Measurements from ENCODE around the gene CRADD. TPM values are rescaled to one million over a fixed set of nuclear protein-coding genes. Genes with fewer than 3 reads are reported as not detected.
"Not testable (repeated sequence)": the region's sequence is repeated elsewhere in the genome, so short reads cannot be mapped to it uniquely, and the experiment has no call there.

CRADD gene
- total RNA-seq, 6 donors from 2014 or later, result 13.7 to 40.7 (median 29.0) TPM

DNA sequence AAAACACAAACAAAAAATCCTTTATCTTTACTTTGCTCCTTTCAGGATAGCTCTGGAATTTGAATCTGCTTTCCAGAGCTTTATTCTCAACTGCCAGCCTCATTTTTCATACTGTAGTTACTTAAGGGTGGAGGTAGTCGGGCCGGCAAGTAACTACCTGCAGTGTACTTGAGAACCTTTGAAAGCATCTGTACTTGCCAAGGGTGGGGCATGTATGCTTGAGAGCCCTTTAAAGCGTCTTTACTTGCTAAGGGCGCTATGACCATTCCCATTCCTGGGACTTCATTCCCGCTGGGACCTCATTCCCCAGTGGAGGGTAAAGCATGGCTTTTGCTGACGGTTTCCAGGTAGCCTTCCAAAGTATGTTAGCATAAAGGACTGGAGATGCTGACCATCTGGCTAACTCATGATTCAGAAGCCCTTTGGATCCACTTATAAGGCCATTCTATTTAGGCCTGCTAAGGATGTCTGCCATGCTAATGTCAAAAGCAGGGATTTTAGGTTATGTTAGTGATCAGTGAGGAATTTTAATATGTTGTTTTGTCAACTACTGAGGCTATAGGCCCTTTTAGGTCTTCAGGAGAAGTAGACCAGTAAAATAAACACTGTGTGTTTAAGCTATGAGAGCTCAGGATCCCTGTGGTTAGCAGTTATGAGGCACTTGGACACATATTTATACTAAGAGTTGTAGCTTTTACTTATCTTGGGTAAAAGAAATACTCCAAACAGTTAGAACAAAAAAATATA lies 74.9 kb downstream of the CRADD start:
- Histone ChIP-seq H3K9me3 (peaks cover 0 to 5% (median 0%) of the 10 kb centered on the region in 4 donors), H3K4me3 (no peak overlapping the region), H3K27ac (peak overlapping the region; percentile 53 to 75 (median 64)), H3K27me3 (no peaks in the 10 kb centered on the region), H3K36me3 (no peaks in the 10 kb centered on the region), H3K4me1 (peaks cover 17 to 32% (median 24%) of the 10 kb centered on the region in 4 donors)
- DNase-seq (peak in 1 of 2 donors; percentile 70), ATAC-seq (ENCODE audit: low FRiP score in 2 of 2) (peak; percentile 63 to 88)
- 75 to 76% methylated on average over 6 of the region's 6 CpGs for WGBS, 2 donors
- TF ChIP-seq, protein P1, sequence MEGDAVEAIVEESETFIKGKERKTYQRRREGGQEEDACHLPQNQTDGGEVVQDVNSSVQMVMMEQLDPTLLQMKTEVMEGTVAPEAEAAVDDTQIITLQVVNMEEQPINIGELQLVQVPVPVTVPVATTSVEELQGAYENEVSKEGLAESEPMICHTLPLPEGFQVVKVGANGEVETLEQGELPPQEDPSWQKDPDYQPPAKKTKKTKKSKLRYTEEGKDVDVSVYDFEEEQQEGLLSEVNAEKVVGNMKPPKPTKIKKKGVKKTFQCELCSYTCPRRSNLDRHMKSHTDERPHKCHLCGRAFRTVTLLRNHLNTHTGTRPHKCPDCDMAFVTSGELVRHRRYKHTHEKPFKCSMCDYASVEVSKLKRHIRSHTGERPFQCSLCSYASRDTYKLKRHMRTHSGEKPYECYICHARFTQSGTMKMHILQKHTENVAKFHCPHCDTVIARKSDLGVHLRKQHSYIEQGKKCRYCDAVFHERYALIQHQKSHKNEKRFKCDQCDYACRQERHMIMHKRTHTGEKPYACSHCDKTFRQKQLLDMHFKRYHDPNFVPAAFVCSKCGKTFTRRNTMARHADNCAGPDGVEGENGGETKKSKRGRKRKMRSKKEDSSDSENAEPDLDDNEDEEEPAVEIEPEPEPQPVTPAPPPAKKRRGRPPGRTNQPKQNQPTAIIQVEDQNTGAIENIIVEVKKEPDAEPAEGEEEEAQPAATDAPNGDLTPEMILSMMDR (IDR thresholded peaks at IDR 0.05), result no peak
- TF ChIP-seq POLR2A (IDR thresholded peaks at IDR 0.05), result peak in 1 of 4 donors; percentile 11
- TF ChIP-seq POLR2AphosphoS5 (IDR thresholded peaks at IDR 0.05), result peak; percentile 40 to 44
- peak in 3 of 4 donors; percentile 6 to 81 (median 40) for TF ChIP-seq EP300 (IDR thresholded peaks at IDR 0.05)

DNA sequence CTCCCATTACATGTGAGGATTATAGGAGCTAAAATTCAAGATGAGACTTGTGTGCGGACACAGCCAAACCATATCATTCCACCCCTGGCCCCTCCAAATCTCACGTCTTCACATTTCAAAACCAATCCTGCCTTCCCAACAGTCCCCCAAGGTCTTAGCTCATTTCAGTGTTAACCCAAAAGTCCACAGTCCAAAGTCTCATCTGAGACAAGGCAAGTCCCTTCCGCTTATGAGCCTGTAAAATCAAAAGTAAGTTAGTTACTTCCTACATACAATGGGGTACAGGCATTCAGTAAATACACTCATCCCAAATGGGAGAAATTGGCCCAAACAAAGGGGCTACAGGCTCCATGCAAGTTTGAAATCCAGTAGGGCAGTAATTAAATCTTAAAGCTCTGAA lies 76.1 kb downstream of the CRADD start:
- H3K36me3 ChIP-seq, result no peaks in the 10 kb centered on the region
- DNase-seq (no peak), ATAC-seq (ENCODE audit: low FRiP score in 2 of 2) (no peak)
- H3K4me3 ChIP-seq, result no peak overlapping the region
- TF ChIP-seq POLR2A (IDR thresholded peaks at IDR 0.05) (no peak), POLR2AphosphoS5 (IDR thresholded peaks at IDR 0.05) (no peak)
- no peak overlapping the region for H3K27ac ChIP-seq
- WGBS, 2 donors, result 96 to 97% methylated on average over 3 of the region's 3 CpGs
- peaks cover 0 to 5% (median 0%) of the 10 kb centered on the region in 4 donors for H3K9me3 ChIP-seq
- H3K27me3 ChIP-seq, result no peaks in the 10 kb centered on the region
- H3K4me1 ChIP-seq, result peaks cover 17 to 38% (median 24%) of the 10 kb centered on the region in 4 donors

DNA sequence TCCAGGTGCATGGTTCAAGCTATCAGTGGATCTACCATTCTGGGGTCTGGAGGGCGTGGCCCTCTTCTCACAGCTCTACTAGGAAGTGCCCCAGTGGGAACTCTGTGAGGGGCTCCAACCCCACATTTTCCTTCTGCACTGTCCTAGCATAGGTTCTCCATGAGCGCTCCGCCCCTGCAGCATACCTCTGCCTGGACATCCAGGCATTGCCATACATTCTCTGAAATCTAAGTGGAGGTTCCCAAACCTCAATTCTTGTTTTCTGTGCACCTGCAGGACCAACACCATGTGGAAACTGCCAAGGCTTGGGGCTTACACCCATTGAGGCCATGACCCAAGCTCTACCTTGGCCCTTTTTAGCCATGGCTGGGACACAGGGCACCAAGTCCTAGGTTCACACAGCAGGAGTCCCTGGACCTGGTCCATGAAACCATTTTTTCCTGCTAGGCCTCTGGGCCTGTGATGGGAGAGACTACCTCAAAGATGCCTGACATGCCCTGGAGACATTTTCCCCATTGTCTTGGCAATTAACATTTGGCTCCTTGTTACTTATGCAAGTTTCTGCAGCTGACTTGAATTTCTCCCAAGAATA lies 76.8 kb downstream of the CRADD start:
- ATAC-seq (ENCODE audit: low FRiP score in 2 of 2), result no peak
- Histone ChIP-seq H3K27ac (no peak overlapping the region), H3K4me1 (peaks cover 20 to 41% (median 29%) of the 10 kb centered on the region in 4 donors), H3K9me3 (peaks cover 0 to 5% (median 0%) of the 10 kb centered on the region in 4 donors), H3K4me3 (no peak overlapping the region), H3K36me3 (no peaks in the 10 kb centered on the region), H3K27me3 (no peaks in the 10 kb centered on the region)
- 95 to 97% methylated on average over 3 of the region's 3 CpGs for WGBS, 2 donors
- TF ChIP-seq, protein P1 (IDR thresholded peaks at IDR 0.05), result no peak
- TF ChIP-seq POLR2AphosphoS5 (IDR thresholded peaks at IDR 0.05), result no peak
- TF ChIP-seq EP300 (IDR thresholded peaks at IDR 0.05), result no peak
- TF ChIP-seq POLR2A (IDR thresholded peaks at IDR 0.05), result no peak
- no peak for DNase-seq

DNA sequence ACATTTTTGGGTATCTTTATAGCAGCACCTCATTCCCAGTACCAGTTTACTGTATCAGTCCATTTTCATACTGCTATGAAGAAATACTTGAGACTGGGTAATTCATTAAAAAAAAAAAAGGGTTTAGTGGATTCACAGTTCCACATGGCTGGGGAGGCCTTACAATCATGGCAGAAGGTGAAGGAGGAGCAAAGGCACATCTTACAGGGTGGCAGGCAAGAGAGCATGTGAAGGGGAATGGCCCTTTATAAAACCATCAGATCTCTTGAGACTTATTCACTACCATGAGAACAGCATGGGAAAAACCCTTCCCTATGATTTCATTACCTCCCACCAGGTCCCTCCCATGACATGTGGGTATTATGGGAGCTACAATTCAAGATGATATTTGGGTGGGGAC lies 77.7 kb downstream of the CRADD start:
- not testable (repeated sequence) for ATAC-seq (ENCODE audit: low FRiP score in 2 of 2)

DNA sequence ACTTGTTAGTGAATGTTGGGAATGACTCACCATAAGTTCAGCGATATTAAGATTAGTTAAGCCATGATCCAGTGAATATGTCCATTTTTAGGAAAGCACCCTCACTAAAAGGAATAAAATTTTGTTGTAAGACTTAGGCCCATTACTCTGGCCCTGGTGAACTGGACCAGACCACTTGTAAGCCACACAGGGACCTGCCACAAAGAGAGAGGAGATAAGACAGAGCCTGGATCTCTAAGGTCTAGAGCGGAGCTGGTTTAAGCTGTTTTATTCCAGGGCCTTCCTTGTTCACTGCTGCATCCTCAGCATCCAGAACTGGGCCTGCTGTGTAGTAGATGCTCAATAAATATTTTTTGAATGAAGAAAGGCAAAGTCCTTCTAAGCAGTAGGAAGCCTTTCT lies 79.1 kb downstream of the CRADD start:
- no peak for DNase-seq
- Histone ChIP-seq H3K36me3 (no peaks in the 10 kb centered on the region), H3K4me3 (no peak overlapping the region), H3K27me3 (no peaks in the 10 kb centered on the region), H3K4me1 (peaks cover 16 to 28% (median 19%) of the 10 kb centered on the region in 4 donors), H3K9me3 (peaks cover 0 to 5% (median 0%) of the 10 kb centered on the region in 4 donors), H3K27ac (no peak overlapping the region)
- 96 to 100% methylated on average over 2 of the region's 2 CpGs for WGBS, 2 donors
- ATAC-seq (ENCODE audit: low FRiP score in 2 of 2), result no peak
- no peak for TF ChIP-seq EP300 (IDR thresholded peaks at IDR 0.05)
- TF ChIP-seq POLR2A (IDR thresholded peaks at IDR 0.05), result no peak
- no peak for TF ChIP-seq POLR2AphosphoS5 (IDR thresholded peaks at IDR 0.05)
- TF ChIP-seq, protein P1 (IDR thresholded peaks at IDR 0.05), result no peak

More for the DNA sequence above, 77.7 kb downstream of the CRADD start:
- not testable (repeated sequence) for H3K9me3 ChIP-seq, DNase-seq, H3K27me3 ChIP-seq, H3K4me3 ChIP-seq, H3K27ac ChIP-seq, H3K36me3 ChIP-seq
- peaks cover 21 to 41% (median 27%) of the 10 kb centered on the region in 4 donors for H3K4me1 ChIP-seq
